Osteoblast (primary cell): Measurements from ENCODE around the gene CP. TPM values are rescaled to one million over a fixed set of nuclear protein-coding genes. Genes with fewer than 3 reads are reported as not detected.
A peak's percentile ranks its signal among the peaks of the same experiment; 100 is the strongest.

ENCODE experiments used
- DNase-seq: peaks from one replicate; pipeline ENCODE4 v3.0.0; 2011; ENCODE audit warnings: low spot score, mixed read lengths; ENCODE audit not compliant: insufficient read length; ENCODE audit errors: missing footprints
- H2AFZ ChIP-seq: 2 replicates; pipeline ENCODE4 v1.6.0; 2011; ENCODE audit warnings: mild to moderate bottlenecking, low read length
- H3K27ac ChIP-seq: 2 replicates; pipeline ENCODE4 v1.5.1; 2011; ENCODE audit warnings: mild to moderate bottlenecking, low read depth, low read length, moderate library complexity
- H3K27me3 ChIP-seq: 2 replicates; pipeline ENCODE4 v1.6.0; 2012; ENCODE audit warnings: mild to moderate bottlenecking, control low read depth, inconsistent platforms, low read length, moderate library complexity; ENCODE audit not compliant: insufficient read depth
- H3K36me3 ChIP-seq: 2 replicates; pipeline ENCODE4 v1.5.1; 2011; ENCODE audit warnings: mild to moderate bottlenecking, low read length, control low read depth, moderate library complexity; ENCODE audit not compliant: insufficient read depth
- H3K4me1 ChIP-seq: 2 replicates; pipeline ENCODE4 v1.5.1; 2011; ENCODE audit warnings: mild to moderate bottlenecking, low read length, control low read depth, moderate library complexity; ENCODE audit not compliant: insufficient read depth
- H3K4me2 ChIP-seq: 2 replicates; pipeline ENCODE4 v1.6.0; 2011; ENCODE audit warnings: mild to moderate bottlenecking, low read length; ENCODE audit not compliant: insufficient read depth
- H3K4me3 ChIP-seq: fragments of 200-600 bp; sonication (generic); 3 replicates; pipeline ENCODE4 v1.5.1; 2012; ENCODE audit warnings: mild to moderate bottlenecking, low read length, inconsistent platforms; ENCODE audit not compliant: insufficient read depth
- H3K79me2 ChIP-seq: 2 replicates; pipeline ENCODE4 v1.6.0; 2012; ENCODE audit warnings: mild to moderate bottlenecking, low read length, control low read depth, inconsistent platforms; ENCODE audit not compliant: insufficient read depth
- H3K9me3 ChIP-seq: 2 replicates; pipeline ENCODE4 v1.5.1; 2011; ENCODE audit warnings: low read depth, low read length, control low read depth
- H4K20me1 ChIP-seq: 2 replicates; pipeline ENCODE4 v1.6.0; 2012; ENCODE audit warnings: mild to moderate bottlenecking, low read length, control low read depth; ENCODE audit not compliant: insufficient read depth
- CTCF ChIP-seq: IDR thresholded peaks from 2 replicates; pipeline ENCODE4 v1.5.1; 2011; ENCODE audit warnings: mild to moderate bottlenecking, low read depth, low read length, moderate library complexity; ENCODE audit errors: extremely low read depth
- total RNA-seq: library from RNA; depleted of rRNA; stranded (reverse); fragments of >200 nt; gene quantifications from 2 replicates; pipeline ENCODE4 v1.2.3, GENCODE V29; 2012

Gene CP
- total RNA-seq, 1 donor: 1.4 TPM

- no peak for DNase-seq
- TF ChIP-seq CTCF: no peak
- Histone ChIP-seq H3K9me3 (no peaks in the 10 kb centered on the region), H3K4me2 (no peak overlapping the region), H4K20me1 (no peaks in the 10 kb centered on the region), H3K79me2 (no peaks in the 10 kb centered on the region), H3K27me3 (no peaks in the 10 kb centered on the region), H3K36me3 (no peaks in the 10 kb centered on the region), H3K27ac (peak overlapping the region; percentile 83), H2AFZ (no peak overlapping the region), H3K4me3 (no peak overlapping the region), H3K4me1 (peaks cover 25% of the 10 kb centered on the region)
Measured at GRCh38 chr3:149181182-149181581, 40.4 kb downstream of the CP start.

GRCh38 chr3:149180057-149180573 lies 41.5 kb downstream of the CP start:
- H3K27ac ChIP-seq: peak overlapping the region; percentile 83

GRCh38 chr3:149179220-149179619 lies 42.4 kb downstream of the CP start:
- Histone ChIP-seq H3K27ac (peak overlapping the region; percentile 83), H3K79me2 (no peaks in the 10 kb centered on the region), H4K20me1 (no peaks in the 10 kb centered on the region), H3K27me3 (no peaks in the 10 kb centered on the region), H2AFZ (no peak overlapping the region), H3K4me1 (peaks cover 25% of the 10 kb centered on the region), H3K9me3 (no peaks in the 10 kb centered on the region), H3K4me3 (no peak overlapping the region), H3K4me2 (peak overlapping the region; percentile 30), H3K36me3 (no peaks in the 10 kb centered on the region)
- DNase-seq: no peak
- no peak for TF ChIP-seq CTCF

More at GRCh38 chr3:149180057-149180573, 41.5 kb downstream of the CP start:
- H3K36me3 ChIP-seq: no peaks in the 10 kb centered on the region
- H3K9me3 ChIP-seq: no peaks in the 10 kb centered on the region
- peaks cover 25% of the 10 kb centered on the region for H3K4me1 ChIP-seq
- DNase-seq: peak; percentile 95
- TF ChIP-seq CTCF: no peak
- no peak overlapping the region for H3K4me3 ChIP-seq
- no peaks in the 10 kb centered on the region for H3K79me2 ChIP-seq
- no peak overlapping the region for H2AFZ ChIP-seq
- no peaks in the 10 kb centered on the region for H3K27me3 ChIP-seq
- H3K4me2 ChIP-seq: peak overlapping the region; percentile 4
- H4K20me1 ChIP-seq: no peaks in the 10 kb centered on the region

- Histone ChIP-seq H3K36me3 (peaks cover 5% of the 10 kb centered on the region), H3K79me2 (no peaks in the 10 kb centered on the region), H4K20me1 (no peaks in the 10 kb centered on the region), H3K9me3 (no peaks in the 10 kb centered on the region), H3K27ac (no peak overlapping the region), H3K4me3 (no peak overlapping the region), H3K4me1 (peaks cover 25% of the 10 kb centered on the region), H3K4me2 (no peak overlapping the region), H3K27me3 (no peaks in the 10 kb centered on the region), H2AFZ (no peak overlapping the region)
- DNase-seq: no peak
- no peak for TF ChIP-seq CTCF
Measured at GRCh38 chr3:149177122-149177521, 44.5 kb downstream of the CP start.
